ENCODE results near the gene AKAP13.

DNA sequence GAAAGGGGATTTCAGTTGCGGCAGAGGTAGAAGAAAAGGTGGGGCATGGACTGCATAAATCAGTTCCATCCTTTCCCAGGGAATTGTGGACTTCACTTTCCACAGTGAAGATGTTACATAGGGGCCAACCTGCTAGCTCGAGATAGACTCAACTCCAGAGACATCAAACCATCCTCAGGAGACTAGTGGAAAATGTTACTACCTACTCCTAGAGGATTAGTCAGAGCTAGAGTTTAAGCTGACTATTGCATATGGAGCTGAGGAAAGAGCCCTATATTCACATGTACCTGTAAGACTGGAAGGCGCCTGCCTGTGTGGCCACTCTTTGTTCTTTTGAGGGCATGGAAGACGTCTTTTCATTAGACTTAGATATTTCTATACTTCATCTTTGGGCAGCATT lies 345.2 kb downstream of the AKAP13 start:
- TF ChIP-seq GATA3 (IDR thresholded peaks at IDR 0.05; ENCODE audit: low read depth, low read length) (no peak), GATA2 (IDR thresholded peaks at IDR 0.05; ENCODE audit: low read depth, low read length) (no peak)
